NOMO-1 (cell line): ENCODE data around the gene AMN.
A peak's percentile ranks its signal among the peaks of the same experiment; 100 is the strongest.

ENCODE experiments used
- DNase-seq, 2 experiments: peaks; one replicate each; lab custom pipeline; 2025; ENCODE audit not compliant: unreplicated experiment in 2 of 2; lab: John Stamatoyannopoulos, UW

Gene AMN

DNA sequence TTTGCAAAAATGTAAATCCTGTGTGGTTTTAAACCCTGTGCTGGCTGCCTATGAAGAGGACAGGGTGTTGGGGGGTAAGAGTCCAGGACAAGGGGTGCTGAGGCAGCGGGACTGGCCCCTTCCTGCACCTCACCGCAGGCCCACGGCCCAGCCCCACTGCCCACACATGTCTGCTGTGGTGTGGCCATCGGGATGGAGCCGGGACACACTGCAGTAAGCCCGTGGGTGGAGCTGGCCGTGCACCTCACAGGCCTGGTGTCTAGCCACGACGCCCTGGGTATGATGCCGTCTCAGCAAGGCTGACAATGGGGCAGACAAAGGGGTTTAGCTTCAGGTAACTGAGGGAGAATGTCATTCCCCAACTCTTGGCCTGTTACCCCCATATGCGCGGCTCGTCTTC is 19.6 kb downstream of the AMN start:
- no peak for DNase-seq

- no peak for DNase-seq
Measured at GRCh38 chr14:102943454-102943853, 21.0 kb downstream of the AMN start.

GRCh38 chr14:102943979-102944378 is 21.5 kb downstream of the AMN start:
- DNase-seq = no peak

DNA sequence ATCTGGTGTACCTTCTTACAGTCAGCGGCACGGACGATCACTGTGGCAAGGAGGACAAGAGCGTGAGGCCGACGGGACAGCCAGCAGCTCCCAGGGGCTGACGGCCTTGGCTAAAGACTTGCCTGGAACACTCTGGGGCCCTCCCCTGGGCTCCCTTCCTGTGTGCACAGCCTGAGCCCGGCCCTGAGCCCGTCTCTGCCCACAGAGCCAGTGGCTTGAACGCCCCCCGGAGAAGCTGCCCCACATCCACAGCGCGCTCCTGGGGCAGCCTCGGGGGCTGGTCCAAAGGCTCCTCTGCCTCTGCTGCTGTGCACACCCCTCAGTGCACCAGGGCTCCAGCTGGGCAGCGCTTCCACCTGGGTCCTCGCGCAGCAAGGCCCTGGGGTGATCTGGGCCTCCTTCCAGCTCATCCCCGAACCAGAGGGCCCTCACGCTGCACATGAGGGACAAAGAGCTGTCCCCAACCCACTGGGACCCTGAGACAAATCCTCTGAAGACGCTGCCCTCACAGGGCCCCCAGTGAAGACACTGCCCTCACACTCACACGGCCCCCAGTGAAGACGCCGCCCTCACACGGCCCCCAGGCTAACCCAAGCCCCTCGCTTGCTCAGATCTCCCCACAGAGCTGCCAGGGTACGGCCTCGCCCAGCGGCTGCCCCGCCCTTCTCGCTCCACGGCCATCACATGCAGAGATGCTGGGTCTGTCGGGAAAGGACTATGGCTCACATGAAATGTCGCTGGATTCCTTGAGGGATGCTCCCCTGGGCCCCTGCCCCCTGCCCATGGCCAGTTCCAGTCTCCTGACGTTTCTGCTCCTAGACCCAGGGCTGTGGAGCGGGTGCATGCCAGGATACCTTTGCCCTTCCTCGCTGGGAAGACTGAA is 22.2 kb downstream of the AMN start:
- no peak for DNase-seq

- no peak for DNase-seq
Measured at GRCh38 chr14:102945346-102946130, 23.1 kb downstream of the AMN start.

GRCh38 chr14:102947321-102948103 is 25.0 kb downstream of the AMN start:
- no peak for DNase-seq

DNA sequence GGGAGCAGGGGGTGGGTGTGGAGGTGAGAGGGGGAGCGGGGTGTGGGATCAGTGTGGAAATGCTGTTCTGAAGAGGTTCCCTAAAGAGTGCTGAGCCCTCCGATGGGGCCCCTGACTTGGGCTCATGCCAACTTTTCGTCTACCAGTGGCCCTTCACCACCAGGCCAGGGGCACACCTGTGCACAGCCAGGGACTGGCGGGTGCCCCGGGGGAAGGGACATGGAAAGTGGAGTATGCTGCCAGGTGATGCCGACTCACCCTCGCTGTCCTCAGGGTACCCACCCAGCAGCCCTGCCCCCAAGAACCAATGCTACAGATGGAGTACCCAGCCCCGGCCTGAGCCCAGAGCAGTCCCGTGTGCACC is 26.2 kb downstream of the AMN start:
- no peak for DNase-seq

DNA sequence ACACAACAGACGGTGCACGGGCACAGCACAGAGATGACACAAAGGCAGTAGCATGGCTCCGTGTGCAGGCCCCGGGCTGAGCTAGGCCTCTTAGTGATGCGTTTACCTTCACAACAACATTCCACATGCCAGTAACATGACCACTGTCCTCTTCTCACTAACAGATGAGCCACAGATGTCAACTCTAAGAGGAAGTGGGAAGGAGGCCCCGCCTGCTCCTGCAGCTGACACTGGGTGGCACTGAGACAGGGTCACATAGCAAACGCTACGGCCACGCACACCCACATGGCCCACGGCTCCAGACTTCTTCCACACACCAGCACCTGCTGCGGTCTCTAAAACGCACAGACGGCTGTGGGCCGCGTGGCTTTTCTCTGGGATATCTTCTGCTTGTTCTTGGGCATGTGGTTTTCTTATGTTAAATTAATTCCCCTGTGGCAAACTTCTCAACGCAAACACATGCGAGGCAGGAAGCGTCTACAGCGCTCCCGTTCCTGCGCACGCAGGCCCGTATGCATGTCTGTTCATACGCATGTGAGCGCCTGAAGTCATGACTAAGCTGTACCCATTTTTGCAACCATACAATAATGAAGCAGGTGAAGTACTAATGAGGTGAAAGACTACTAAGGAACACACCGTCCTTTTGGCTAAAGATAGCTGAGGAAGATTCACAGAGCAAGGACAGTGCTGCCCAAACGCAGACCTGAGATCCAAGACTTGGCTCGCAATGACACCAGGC is 26.8 kb downstream of the AMN start:
- peak; percentile 35 to 83 for DNase-seq

DNA sequence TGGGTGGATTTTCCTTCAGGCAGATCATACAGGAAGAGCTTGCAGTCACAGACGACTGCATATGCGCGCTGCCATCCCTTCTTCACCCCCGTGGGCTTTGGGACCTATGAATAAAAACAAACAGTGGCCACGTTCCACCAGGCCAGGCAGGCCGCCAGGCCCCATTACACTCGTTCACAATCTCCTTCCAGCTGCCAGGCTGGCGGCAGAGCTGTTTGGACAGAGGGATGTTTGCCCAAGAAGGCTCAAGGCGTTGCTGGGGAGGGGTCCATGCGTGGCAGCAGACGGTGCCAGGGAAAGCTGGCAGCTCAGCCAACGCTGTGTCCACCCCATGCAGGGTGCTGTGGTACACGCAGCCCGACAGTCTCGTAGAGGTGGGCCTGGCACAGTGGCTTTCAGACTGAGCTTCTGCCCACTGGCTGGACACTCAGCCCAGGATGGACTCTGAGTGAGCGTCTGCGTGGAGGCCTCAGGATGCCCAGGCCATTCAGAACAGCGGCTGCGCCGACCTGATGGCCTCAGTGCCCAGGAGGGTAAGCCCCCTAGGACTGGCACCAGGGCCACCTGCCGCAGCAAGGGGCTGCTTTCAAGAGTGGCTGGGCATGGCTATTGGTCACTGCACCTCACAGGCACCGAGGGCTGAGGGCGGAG is 27.5 kb downstream of the AMN start:
- no peak for DNase-seq

DNA sequence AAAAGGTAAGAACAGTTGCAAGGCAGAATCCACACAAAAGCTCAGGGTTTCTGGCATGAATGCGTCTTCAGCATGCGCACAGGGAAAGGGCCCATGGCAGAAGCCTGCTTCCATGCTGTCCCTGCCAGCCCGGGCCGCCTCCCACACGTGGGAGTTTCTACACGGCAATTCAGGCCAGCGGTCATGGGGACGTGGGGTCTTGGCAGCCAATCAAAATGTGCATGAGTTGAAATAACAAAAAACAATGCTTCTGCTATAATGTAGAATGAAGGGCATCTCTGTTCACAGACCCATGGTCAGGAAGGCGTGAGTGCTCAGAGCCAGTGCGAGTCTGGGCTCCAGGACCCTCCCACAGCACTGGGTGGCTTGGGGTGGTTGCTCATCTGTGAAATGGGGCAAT is 28.6 kb downstream of the AMN start:
- no peak for DNase-seq

- DNase-seq = no peak
Measured at GRCh38 chr14:102951799-102952198, 29.3 kb downstream of the AMN start.

DNA sequence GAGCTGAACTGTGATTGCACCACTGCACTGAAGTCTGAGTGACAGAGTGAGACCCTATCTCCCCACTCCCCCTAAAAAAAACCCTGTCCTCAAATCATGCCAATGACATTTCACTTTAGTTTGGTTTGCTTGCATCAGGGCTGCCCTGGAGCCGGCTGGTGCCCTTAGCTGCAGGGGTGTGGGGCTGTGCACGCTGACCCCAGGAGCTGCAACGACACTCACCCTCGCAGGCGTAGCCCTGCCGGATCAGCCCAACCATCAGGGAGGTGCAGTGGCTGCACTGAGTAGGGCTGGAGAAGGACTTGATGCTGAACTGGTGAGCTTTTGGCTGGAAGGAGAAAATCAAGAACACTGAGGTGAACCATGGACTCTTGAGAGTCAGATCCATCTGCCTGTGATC is 29.8 kb downstream of the AMN start:
- no peak for DNase-seq

- no peak for DNase-seq
Measured at GRCh38 chr14:102953100-102953499, 30.6 kb downstream of the AMN start.

GRCh38 chr14:102954081-102954789 is 31.8 kb downstream of the AMN start:
- no peak for DNase-seq

DNA sequence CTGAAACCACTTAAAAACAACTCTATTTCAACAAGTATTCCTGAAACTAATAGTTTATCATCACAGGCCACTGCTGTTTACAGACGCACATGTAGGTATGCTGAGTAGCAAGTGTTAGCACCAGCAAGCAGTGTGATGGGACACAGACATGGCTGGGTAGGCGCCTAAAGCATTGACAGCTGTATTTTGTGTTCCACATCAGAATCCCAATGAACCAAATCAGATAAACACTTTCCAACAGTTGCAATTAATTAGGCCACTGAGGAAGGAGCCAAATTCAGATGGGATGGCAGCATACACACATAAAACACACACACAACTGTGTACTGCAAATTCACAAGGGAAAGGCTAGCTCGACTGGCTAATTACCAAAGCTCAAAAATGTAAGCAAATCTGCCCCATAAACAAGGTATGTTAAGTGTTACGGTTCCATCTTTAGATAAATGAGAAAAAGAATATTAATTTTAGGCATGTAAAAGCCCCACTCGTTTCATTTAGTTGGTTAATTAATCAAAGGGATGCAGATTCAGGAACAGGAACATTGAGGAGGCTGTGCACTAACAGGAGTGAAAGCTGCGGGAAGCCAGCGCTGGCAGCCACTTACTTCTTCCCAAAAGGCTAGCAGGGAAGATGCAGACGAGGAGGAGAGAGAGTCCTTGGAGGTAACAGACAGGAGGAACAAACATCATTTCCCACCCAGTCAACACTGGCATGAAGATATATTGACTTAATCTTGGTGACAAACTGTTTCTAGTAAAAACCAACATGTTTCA is 33.4 kb downstream of the AMN start:
- no peak for DNase-seq

DNA sequence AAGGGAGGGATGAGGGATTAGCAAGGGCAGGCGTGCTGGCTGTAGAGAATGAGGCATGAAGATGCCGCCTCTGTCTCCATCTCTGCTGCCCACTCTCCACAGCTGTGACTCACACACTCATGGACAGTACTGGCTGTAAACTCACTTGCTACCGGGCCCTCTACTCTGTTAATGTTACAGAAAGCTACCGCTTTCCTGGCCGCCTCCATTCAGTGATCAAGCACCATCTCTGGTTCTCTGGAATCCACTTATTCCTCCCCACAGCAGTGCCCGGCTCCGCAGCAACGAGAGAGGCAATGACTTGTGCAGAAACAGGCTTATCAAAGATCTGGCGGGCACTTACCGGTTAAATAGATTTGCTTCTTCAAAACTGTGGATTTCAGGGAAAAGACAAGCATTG is 34.8 kb downstream of the AMN start:
- no peak for DNase-seq

GRCh38 chr14:102958461-102958860 is 36.0 kb downstream of the AMN start:
- DNase-seq = no peak

GRCh38 chr14:102962111-102962627 is 39.7 kb downstream of the AMN start:
- no peak for DNase-seq
